K562 (cell line): Measurements from ENCODE around the gene LBHD1. TPM values are rescaled to one million over a fixed set of nuclear protein-coding genes. Genes with fewer than 3 reads are reported as not detected.

Experiments
- ATAC-seq: fragments of 200-7000 bp; cut with Tn5 transposase; 3 replicates; pipeline ENCODE4 v1.9.1; 2020; ENCODE audit warnings: moderate library complexity
- BruUV-seq: library from RNA; stranded (reverse); fragments of 400-500 nt; replicated peaks from 2 replicates; lab custom pipeline; 2021; lab: Mats Ljungman, UMichigan
- CTCF ChIA-PET: fragments of 300-600 bp; formaldehyde crosslinking; extraction: SDS; loops from one replicate; lab custom pipeline; 2021; ENCODE audit warnings: low intra/inter-chr PET ratio; lab: Yijun Ruan, JAX
- POLR2A ChIA-PET: fragments of 300-600, 350-650 bp; sonication (Branson Sonifier 250); formaldehyde crosslinking; extraction: SDS; loops from one replicate; lab custom pipeline; 2021; ENCODE audit warnings: antibody characterized with exemption, inconsistent platforms; lab: Yijun Ruan, JAX
- DNase-seq, 4 experiments: peaks; one replicate each; pipeline versions ENCODE4 v3.0.0 to v3.0.0-alpha.2; 2011 to 2018; ENCODE audit warnings: low spot score in 3 of 4, mixed read lengths in 3 of 4; ENCODE audit errors: extremely low read depth in 1 of 4
- FAIRE-seq: peaks from 2 replicates; lab custom pipeline; 2011; peaks lifted over from hg19 to GRCh38; lab: Jason Lieb, UNC
- H2AFZ ChIP-seq: 2 replicates; pipeline ENCODE4 v1.6.0; 2011; ENCODE audit warnings: low read depth, low read length, control low read depth, inconsistent platforms
- H3K27ac ChIP-seq: fragments of 200-600 bp; 3 replicates; pipeline ENCODE4 v1.8.0; 2011; ENCODE audit warnings: low read depth, mild to moderate bottlenecking, control low read depth, inconsistent platforms, low read length, moderate library complexity, mixed read lengths; ENCODE audit errors: extremely low read depth
- H3K27me3 ChIP-seq, 2 experiments: fragments of 300-600 bp in 1 of 2; 2 replicates in 1 of 2; 3 replicates in 1 of 2; pipeline versions ENCODE4 v1.6.0 to v1.8.0; 2011; ENCODE audit warnings: inconsistent platforms in 2 of 2, low read length in 2 of 2, mild to moderate bottlenecking in 1 of 2, mixed read lengths in 1 of 2, moderate library complexity in 1 of 2; ENCODE audit not compliant: control insufficient read depth in 2 of 2, insufficient read depth in 2 of 2
- H3K36me3 ChIP-seq: fragments of 300-600 bp; 3 replicates; pipeline ENCODE4 v1.8.0; 2011; ENCODE audit warnings: mild to moderate bottlenecking, low read length, inconsistent platforms; ENCODE audit not compliant: control insufficient read depth, insufficient read depth
- H3K4me1 ChIP-seq, 2 experiments: fragments of 200-600 bp in 1 of 2; replicated peaks in 1 of 2; 2 replicates in 1 of 2; 3 replicates in 1 of 2; pipeline versions ENCODE4 v1.5.1 to v1.8.0; 2011; ENCODE audit warnings: inconsistent platforms in 2 of 2, low read length in 2 of 2, mild to moderate bottlenecking in 1 of 2, mixed read lengths in 1 of 2, moderate library complexity in 1 of 2; ENCODE audit not compliant: control insufficient read depth in 2 of 2, insufficient read depth in 2 of 2
- H3K4me2 ChIP-seq: 2 replicates; pipeline ENCODE4 v1.6.1; 2011; ENCODE audit warnings: low read length, control low read depth, inconsistent platforms, mixed read lengths; ENCODE audit not compliant: insufficient read depth
- H3K4me3 ChIP-seq: fragments of 200-600 bp; sonication (generic), shearing (Covaris generic); 2 replicates; pipeline ENCODE4 v1.5.1; 2016; ENCODE audit warnings: control low read depth, inconsistent platforms
- H3K79me2 ChIP-seq: fragments of 200-600 bp; 3 replicates; pipeline ENCODE4 v1.8.0; 2011; ENCODE audit warnings: low read length, inconsistent platforms; ENCODE audit not compliant: control insufficient read depth, insufficient read depth
- H3K9ac ChIP-seq, 2 experiments: 2 replicates each; pipeline versions ENCODE4 v1.6.0 to v1.6.1; 2011; ENCODE audit warnings: low read depth in 2 of 2, low read length in 2 of 2, control low read depth in 1 of 2, inconsistent platforms in 1 of 2, mild to moderate bottlenecking in 1 of 2, mixed read lengths in 1 of 2; ENCODE audit not compliant: insufficient read depth in 1 of 2
- H3K9me1 ChIP-seq: one replicate; pipeline ENCODE4 v1.6.0; 2011; ENCODE audit warnings: inconsistent platforms, mild to moderate bottlenecking, low read length, moderate library complexity; ENCODE audit not compliant: control insufficient read depth, insufficient read depth
- H3K9me3 ChIP-seq: replicated peaks from 2 replicates; pipeline ENCODE4 v1.5.1; 2011; ENCODE audit warnings: low read depth, low read length, inconsistent platforms; ENCODE audit not compliant: control insufficient read depth, insufficient read depth
- H4K20me1 ChIP-seq: replicated peaks from 2 replicates; pipeline ENCODE4 v1.6.1; 2011; ENCODE audit warnings: low read length, inconsistent platforms, mixed read lengths; ENCODE audit not compliant: control insufficient read depth, insufficient read depth
- CBX2 ChIP-seq: fragments of 200-600 bp; sonication (generic); IDR thresholded peaks from one replicate; pipeline ENCODE4 v1.6.1; 2012; ENCODE audit warnings: mild to moderate bottlenecking, low read length, inconsistent platforms; ENCODE audit not compliant: insufficient read depth, poor library complexity, severe bottlenecking
- FOXA1 ChIP-seq: fragments of 450-650 bp; IDR thresholded peaks from 2 replicates; pipeline ENCODE4 v1.6.1; 2016; ENCODE audit warnings: mild to moderate bottlenecking, borderline replicate concordance
- SREBF2 ChIP-seq: sonication (generic); formaldehyde crosslinking; IDR thresholded peaks from 2 replicates; pipeline ENCODE4 v1.4.0; 2020; ENCODE audit warnings: mild to moderate bottlenecking, missing genetic modification reagents
- ZHX1 ChIP-seq: fragments of 150-350 bp; conservative IDR thresholded peaks from 2 replicates; pipeline ENCODE4 v1.6.1; 2014; ENCODE audit warnings: low read length
- ZNF740 ChIP-seq, 3 experiments: fragments of 200-800 bp in 1 of 3; sonication (Bioruptor generic) in 1 of 3; sonication (generic) in 1 of 3; formaldehyde crosslinking in 1 of 3; IDR thresholded peaks; 2 replicates each; pipeline versions ENCODE4 v1.6.1 to v1.8.0; 2016 to 2022; ENCODE audit warnings: mild to moderate bottlenecking in 2 of 3, missing compliant biosample characterization in 2 of 3, missing genetic modification characterization in 2 of 3, missing genetic modification reagents in 1 of 3
- WGBS: fragments of 100-300 bp; shearing (Covaris generic); methylation state at CpG from one replicate; pipeline ENCODE4 v1.1.6; 2016; ENCODE audit warnings: low coverage, mixed read lengths; ENCODE audit not compliant: insufficient coverage; ENCODE audit errors: missing lambda C conversion rate; 5-methylcytosine and 5-hydroxymethylcytosine counted together
- in situ Hi-C: fragments of 300-500 bp; cut with MboI; formaldehyde crosslinking; loops from 4 replicates; pipeline ENCODE4 v1.15.0; 2018; ENCODE audit warnings: inconsistent platforms, mixed read lengths
- intact Hi-C: fragments of 100-400 bp; cut with micrococcal nuclease; formaldehyde crosslinking; loops from 2 replicates; pipeline ENCODE4 v1.14.2; 2022
- polyA plus RNA-seq, 8 experiments: library from polyadenylated mRNA; depleted of rRNA in 4 of 8; stranded (reverse) in 5 of 8; unstranded in 3 of 8; fragments of >200 nt; fragmentation: Nextera tagmentation in 2 of 8; fragmentation: Illumina TruSeq in 1 of 8; extraction: Ambion mirVana in 2 of 8; extraction: Trizol in 1 of 8; gene quantifications; 2 replicates each; pipeline versions ENCODE4 v1.2.1 to v1.2.3, GENCODE V29; 2011 to 2014; ENCODE audit warnings: inconsistent platforms in 1 of 8, missing spikeins in 1 of 8
- total RNA-seq, 7 experiments: library from RNA; depleted of rRNA in 6 of 7; stranded (reverse); fragments of >200 nt in 6 of 7; fragmentation: Illumina TruSeq in 2 of 7; extraction: Trizol in 2 of 7; gene quantifications; 2 replicates each; pipeline versions ENCODE4 v1.2.1 to v1.2.3, GENCODE V29; 2011 to 2021; ENCODE audit warnings: low replicate concordance in 1 of 7

Gene LBHD1
- total and polyA plus RNA-seq, 9 of the 15 experiments (the other 6 are each of a cell fraction or from before 2014, with no cell fraction given): 2.6 to 28.0 (median 12.5) TPM

- BruUV-seq: no TSS peak
- H3K36me3 ChIP-seq: peaks cover 99% of the 10 kb centered on the region
- in situ Hi-C loops (no loop called here), intact Hi-C loops (no loop called here)
- no peak overlapping the region for H3K4me2 ChIP-seq
- peaks cover 55% of the 10 kb centered on the region for H3K79me2 ChIP-seq
- POLR2A ChIA-PET: interaction anchor here (0.6 to 5.9 kb wide), 6 partner anchors 7 to 121 kb away, joined by 3 to 29 read pairs (median 3); partner anchors contain the start of genes BSCL2, GNG3 and HNRNPUL2
- no peaks in the 10 kb centered on the region for H3K9me1 ChIP-seq
- WGBS: 71% methylated on average over 2 of the region's 2 CpGs
- no peak overlapping the region for H2AFZ ChIP-seq
- no peak for DNase-seq
- H3K4me3 ChIP-seq: no peak overlapping the region
- H4K20me1 ChIP-seq: no peaks in the 10 kb centered on the region
- H3K4me1 ChIP-seq: peaks cover 3 to 8% of the 10 kb centered on the region in 2 experiments; a peak in 3 of 5 replicates
- H3K27ac ChIP-seq: no peak overlapping the region
- no peaks in the 10 kb centered on the region for H3K9me3 ChIP-seq
- TF ChIP-seq ZNF740 (CRISPR knock-in tag; IDR thresholded peaks at IDR 0.05) (no peak), ZNF740 (tag; IDR thresholded peaks at IDR 0.05) (no peak), CBX2 (no peak), SREBF2 (CRISPR knock-in tag) (no peak), FOXA1 (no peak), ZHX1 (no peak)
- ATAC-seq: no peak
- H3K9ac ChIP-seq: no peak overlapping the region
- CTCF ChIA-PET: no interaction called here
- H3K27me3 ChIP-seq: no peaks in the 10 kb centered on the region
- no peak for FAIRE-seq
Observed at GRCh38 chr11:62719302-62719978, 47.4 kb upstream of the LBHD1 start.
